SU-DHL-6 (cell line): ENCODE measurements around the gene ORC2.
"Not testable (repeated sequence)": the region's sequence is repeated elsewhere in the genome, so short reads cannot be mapped to it uniquely, and the experiment has no call there.

Source experiments
- H2AFZ ChIP-seq: fragments of 200-600 bp; sonication (generic); 2 replicates; pipeline ENCODE4 v1.6.1; 2014; ENCODE audit warnings: low read depth, mild to moderate bottlenecking, moderate library complexity, mixed read lengths, antibody characterized with exemption, low read length; ENCODE audit not compliant: severe bottlenecking
- H3F3A ChIP-seq: fragments of 200-600 bp; shearing (Covaris generic); 2 replicates; pipeline ENCODE4 v1.6.0; 2016; ENCODE audit warnings: antibody characterized with exemption, mild to moderate bottlenecking; ENCODE audit not compliant: insufficient read depth
- H3K27ac ChIP-seq: fragments of 200-600 bp; sonication (generic); 2 replicates; pipeline ENCODE4 v1.5.1; 2016; ENCODE audit warnings: low read depth, mild to moderate bottlenecking, low read length, moderate library complexity, mixed read lengths
- H3K27me3 ChIP-seq: fragments of 200-600 bp; sonication (generic), shearing (Covaris generic); 2 replicates; pipeline ENCODE4 v1.6.0; 2014; ENCODE audit warnings: mild to moderate bottlenecking, low read length
- H3K36me3 ChIP-seq: fragments of 200-600 bp; sonication (generic); 2 replicates; pipeline ENCODE4 v1.6.1; 2014; ENCODE audit warnings: mild to moderate bottlenecking, low read length, mixed read lengths
- H3K4me2 ChIP-seq: fragments of 300-600, 200-600 bp; shearing (Covaris generic), sonication (generic); 2 replicates; pipeline ENCODE4 v1.6.0; 2014; ENCODE audit warnings: low read length, low read depth, mild to moderate bottlenecking; ENCODE audit not compliant: poor library complexity, severe bottlenecking
- H3K4me3 ChIP-seq: fragments of 200-600 bp; sonication (generic); 2 replicates; pipeline ENCODE4 v1.5.1; 2014; ENCODE audit warnings: antibody characterized with exemption, low read length, mild to moderate bottlenecking, mixed read lengths; ENCODE audit not compliant: insufficient read depth, poor library complexity, severe bottlenecking
- H3K79me2 ChIP-seq: fragments of 200-600 bp; sonication (generic); 2 replicates; pipeline ENCODE4 v1.6.1; 2014; ENCODE audit warnings: mild to moderate bottlenecking, low read length, moderate library complexity; ENCODE audit not compliant: insufficient read depth
- H3K9ac ChIP-seq: fragments of 200-600 bp; sonication (generic); 2 replicates; pipeline ENCODE4 v1.7.0; 2014; ENCODE audit warnings: mild to moderate bottlenecking, low read length
- H3K9me2 ChIP-seq: fragments of 200-600 bp; sonication (generic); replicated peaks from 2 replicates; pipeline ENCODE4 v1.6.1; 2014; ENCODE audit warnings: low read length; ENCODE audit not compliant: insufficient read depth
- H3K9me3 ChIP-seq: fragments of 200-600 bp; sonication (generic); 2 replicates; pipeline ENCODE4 v1.6.1; 2014; ENCODE audit warnings: low read length, mixed read lengths; ENCODE audit not compliant: insufficient read depth
- H4K20me1 ChIP-seq: fragments of 200-600 bp; sonication (generic); 2 replicates; pipeline ENCODE4 v1.6.1; 2014; ENCODE audit warnings: low read depth, mild to moderate bottlenecking, antibody characterized with exemption, low read length, moderate library complexity, mixed read lengths
- CTCF ChIP-seq: fragments of 200-600 bp; sonication (generic); IDR thresholded peaks from one replicate; pipeline ENCODE4 v1.5.1; 2017; ENCODE audit warnings: antibody characterized with exemption, mild to moderate bottlenecking, low read length, moderate library complexity; ENCODE audit not compliant: insufficient read depth, poor library complexity, severe bottlenecking
- EZH2phosphoT487 ChIP-seq: fragments of 200-600 bp; sonication (generic), shearing (Covaris generic); conservative IDR thresholded peaks from 2 replicates; pipeline ENCODE4 v1.6.1; 2018; ENCODE audit warnings: mild to moderate bottlenecking, antibody characterized with exemption, low read length, moderate library complexity, mixed read lengths

Gene ORC2

DNA sequence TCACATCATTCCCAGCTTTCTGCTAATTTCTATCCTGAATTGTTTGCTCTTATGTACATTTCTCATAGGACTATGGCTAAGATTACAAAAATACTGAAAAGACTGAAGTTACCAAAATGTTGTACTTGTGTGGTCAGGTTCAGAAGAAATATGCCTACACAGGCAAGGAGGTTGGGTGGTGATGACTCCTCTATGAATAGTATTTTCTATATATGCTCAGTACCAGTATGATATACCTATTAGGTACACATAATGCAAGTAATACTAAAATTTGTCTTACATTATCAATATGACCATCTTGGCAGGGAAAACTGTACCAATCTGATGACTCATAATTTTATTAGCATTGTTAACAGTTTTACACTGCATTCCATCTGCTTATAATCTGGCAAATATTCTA is 12.2 kb upstream of the ORC2 start:
- H4K20me1 ChIP-seq = no peaks in the 10 kb centered on the region
- no peak overlapping the region for H2AFZ ChIP-seq
- H3K36me3 ChIP-seq = peaks cover 12% of the 10 kb centered on the region; the same call in 1 of the 2 replicates
- no peak for TF ChIP-seq CTCF
- no peak for TF ChIP-seq EZH2phosphoT487
- H3K9ac ChIP-seq = no peak overlapping the region
- H3K79me2 ChIP-seq = no peaks in the 10 kb centered on the region
- no peaks in the 10 kb centered on the region for H3K27me3 ChIP-seq
- H3K4me3 ChIP-seq = no peak overlapping the region
- H3K9me3 ChIP-seq = no peaks in the 10 kb centered on the region
- no peak overlapping the region for H3K4me2 ChIP-seq
- H3F3A ChIP-seq = no peaks in the 10 kb centered on the region; the same call in 1 of the 2 replicates
- H3K27ac ChIP-seq = no peak overlapping the region
- no peaks in the 10 kb centered on the region for H3K9me2 ChIP-seq

- H3K27ac ChIP-seq, H3K36me3 ChIP-seq, H3K9me2 ChIP-seq, H3K27me3 ChIP-seq, H4K20me1 ChIP-seq, H3K79me2 ChIP-seq, H3K9me3 ChIP-seq, H3K9ac ChIP-seq, H3K4me2 ChIP-seq, H2AFZ ChIP-seq, H3K4me3 ChIP-seq, H3F3A ChIP-seq: not testable (repeated sequence)
Observed at GRCh38 chr2:200970057-200970456, 6.6 kb upstream of the ORC2 start.

GRCh38 chr2:200968735-200969134 is 5.3 kb upstream of the ORC2 start:
- H3K4me2 ChIP-seq = no peak overlapping the region

GRCh38 chr2:200968162-200968561 is 4.7 kb upstream of the ORC2 start:
- no peaks in the 10 kb centered on the region for H4K20me1 ChIP-seq
- H3K79me2 ChIP-seq = peaks cover 11% of the 10 kb centered on the region; the same call in 1 of the 2 replicates
- H3K9me2 ChIP-seq = no peaks in the 10 kb centered on the region
- no peak overlapping the region for H3K9ac ChIP-seq
- no peak overlapping the region for H3K4me2 ChIP-seq
- TF ChIP-seq CTCF = no peak
- no peak for TF ChIP-seq EZH2phosphoT487
- H3K9me3 ChIP-seq = no peaks in the 10 kb centered on the region
- H3K27me3 ChIP-seq = no peaks in the 10 kb centered on the region
- no peaks in the 10 kb centered on the region for H3K36me3 ChIP-seq
- peaks cover 14% of the 10 kb centered on the region; the same call in 1 of the 2 replicates for H3F3A ChIP-seq
- no peak overlapping the region for H3K27ac ChIP-seq
- no peak overlapping the region for H2AFZ ChIP-seq
- no peak overlapping the region for H3K4me3 ChIP-seq

More at GRCh38 chr2:200968735-200969134, 5.3 kb upstream of the ORC2 start:
- H3K79me2 ChIP-seq = peaks cover 11% of the 10 kb centered on the region; the same call in 1 of the 2 replicates
- H3K9me3 ChIP-seq = no peaks in the 10 kb centered on the region
- no peaks in the 10 kb centered on the region for H3K9me2 ChIP-seq
- peaks cover 14% of the 10 kb centered on the region; the same call in 1 of the 2 replicates for H3F3A ChIP-seq
- no peak overlapping the region for H3K4me3 ChIP-seq
- no peaks in the 10 kb centered on the region for H3K36me3 ChIP-seq
- H3K27ac ChIP-seq = no peak overlapping the region
- no peaks in the 10 kb centered on the region for H3K27me3 ChIP-seq
- no peaks in the 10 kb centered on the region for H4K20me1 ChIP-seq
- H2AFZ ChIP-seq = no peak overlapping the region
- no peak overlapping the region for H3K9ac ChIP-seq
- TF ChIP-seq EZH2phosphoT487 (no peak), CTCF (no peak)
